HTERT RPE-1 (cell line): Measurements from ENCODE around the gene USP3.

Experiments used
- in situ Hi-C: fragments of 300-500 bp; cut with MboI; formaldehyde crosslinking; loops from 4 replicates; pipeline ENCODE4 v1.14.3; 2020; ENCODE audit warnings: low sequenced_read_pairs

USP3 gene

DNA sequence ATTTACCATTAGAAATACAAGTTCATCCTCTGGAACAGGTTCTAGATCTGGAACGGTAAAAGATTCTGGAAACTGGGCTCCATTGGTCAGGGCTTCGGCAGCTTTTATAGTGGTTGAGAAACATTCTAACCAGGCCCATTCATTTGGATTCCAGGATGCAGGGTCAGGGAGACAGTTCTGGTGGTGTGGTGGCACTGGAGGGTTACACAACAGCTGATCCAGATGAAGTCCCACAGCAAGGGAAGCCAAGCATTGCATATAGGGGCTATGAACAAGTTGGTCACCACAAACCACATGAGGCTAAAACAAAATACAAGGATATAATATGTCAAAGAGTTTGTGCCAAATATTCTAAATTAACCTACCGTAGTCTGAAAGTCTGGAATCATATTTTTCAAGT lies 135.8 kb downstream of the USP3 start:
- in situ Hi-C loops = no loop called here
